Astrocyte of the spinal cord (primary cell): Measurements from ENCODE around the gene RPS28.

Source experiments
- DNase-seq: peaks from one replicate; pipeline ENCODE4 v3.0.0; 2011; ENCODE audit warnings: low read depth, low spot score
- H3K4me3 ChIP-seq: 2 replicates; pipeline ENCODE4 v1.5.1; 2011; ENCODE audit warnings: low read depth, mild to moderate bottlenecking, low read length, moderate library complexity
- CTCF ChIP-seq: IDR thresholded peaks from 2 replicates; pipeline ENCODE4 v1.5.1; 2012; ENCODE audit warnings: low read depth, mild to moderate bottlenecking, low read length, inconsistent platforms
- in situ Hi-C: cut with HindIII; loops from 2 replicates; pipeline ENCODE4 v1.10.0; 2017; ENCODE audit warnings: low sequenced_read_pairs

The RPS28 gene

GRCh38 chr19:8332976-8333766 is 11.9 kb downstream of the RPS28 start:
- in situ Hi-C loops, result no loop called here
- no peak for TF ChIP-seq CTCF
- H3K4me3 ChIP-seq, result no peak overlapping the region
- DNase-seq, result no peak

- no peak overlapping the region for H3K4me3 ChIP-seq
- in situ Hi-C loops, result no loop called here
- DNase-seq, result no peak
- TF ChIP-seq CTCF, result no peak
These were observed 12.6 kb downstream of the RPS28 start for GRCh38 chr19:8333767-8334457.

- in situ Hi-C loops, result no loop called here
- DNase-seq, result peak; percentile 51
- no peak for TF ChIP-seq CTCF
- H3K4me3 ChIP-seq, result no peak overlapping the region
These were observed 13.4 kb downstream of the RPS28 start for GRCh38 chr19:8334458-8335342.

- H3K4me3 ChIP-seq, result no peak overlapping the region
- in situ Hi-C loops, result no loop called here
- no peak for TF ChIP-seq CTCF
- no peak for DNase-seq
These were observed 14.2 kb downstream of the RPS28 start for GRCh38 chr19:8335343-8336071.

- TF ChIP-seq CTCF, result no peak
- no peak overlapping the region for H3K4me3 ChIP-seq
- in situ Hi-C loops, result no loop called here
- DNase-seq, result no peak
These were observed 14.8 kb downstream of the RPS28 start for GRCh38 chr19:8336072-8336569.

- H3K4me3 ChIP-seq, result no peak overlapping the region
- no peak for TF ChIP-seq CTCF
- no peak for DNase-seq
- in situ Hi-C loops, result no loop called here
These were observed 15.4 kb downstream of the RPS28 start for GRCh38 chr19:8336660-8337059.
